Ishikawa (cell line): ENCODE data around the gene SLC26A4.

Experiments
- CEBPB ChIP-seq: IDR thresholded peaks from 2 replicates; pipeline ENCODE4 v1.6.1; 2012
- CREB1 ChIP-seq: IDR thresholded peaks from 2 replicates; pipeline ENCODE4 v1.6.1; 2012; ENCODE audit warnings: low read depth
- EGR1 ChIP-seq: IDR thresholded peaks from 2 replicates; pipeline ENCODE4 v1.6.1; 2012
- EP300 ChIP-seq: IDR thresholded peaks from 2 replicates; pipeline ENCODE4 v1.6.1; 2012; ENCODE audit warnings: borderline replicate concordance
- FOXM1 ChIP-seq: IDR thresholded peaks from 2 replicates; pipeline ENCODE4 v1.6.1; 2012; ENCODE audit warnings: low read depth, borderline replicate concordance
- MAX ChIP-seq: IDR thresholded peaks from 2 replicates; pipeline ENCODE4 v1.6.1; 2012
- NFIC ChIP-seq: IDR thresholded peaks from 2 replicates; pipeline ENCODE4 v1.6.1; 2012
- RAD21 ChIP-seq: IDR thresholded peaks from 2 replicates; pipeline ENCODE4 v1.6.1; 2012; ENCODE audit warnings: low read depth
- REST ChIP-seq: IDR thresholded peaks from 2 replicates; pipeline ENCODE4 v1.6.1; 2012; ENCODE audit warnings: low read depth, mild to moderate bottlenecking
- TAF1 ChIP-seq: IDR thresholded peaks from 2 replicates; pipeline ENCODE4 v1.6.1; 2012; ENCODE audit warnings: low read depth, mild to moderate bottlenecking
- TCF12 ChIP-seq: IDR thresholded peaks from 2 replicates; pipeline ENCODE4 v1.6.1; 2012; ENCODE audit warnings: low read depth
- TEAD4 ChIP-seq: IDR thresholded peaks from 2 replicates; pipeline ENCODE4 v1.6.1; 2012
- USF1 ChIP-seq: IDR thresholded peaks from 2 replicates; pipeline ENCODE4 v1.6.1; 2012
- YY1 ChIP-seq: IDR thresholded peaks from 2 replicates; pipeline ENCODE4 v1.6.1; 2012; ENCODE audit warnings: low read depth
- ZBTB7A ChIP-seq: IDR thresholded peaks from 2 replicates; pipeline ENCODE4 v1.6.1; 2012; ENCODE audit warnings: low read depth

Gene SLC26A4

GRCh38 chr7:107703872-107704271 is 43.2 kb downstream of the SLC26A4 start:
- TF ChIP-seq FOXM1, result no peak
- no peak for TF ChIP-seq EGR1
- no peak for TF ChIP-seq MAX
- TF ChIP-seq NFIC, result no peak
- no peak for TF ChIP-seq TAF1
- no peak for TF ChIP-seq ZBTB7A
- no peak for TF ChIP-seq CREB1
- TF ChIP-seq EP300, result no peak

- TF ChIP-seq EGR1 (no peak), FOXM1 (no peak), RAD21 (no peak), TCF12 (no peak), CREB1 (no peak), ZBTB7A (no peak), YY1 (no peak), MAX (no peak), CEBPB (no peak), EP300 (no peak), TEAD4 (no peak), REST (no peak)
Measured at GRCh38 chr7:107708956-107709355, 48.3 kb downstream of the SLC26A4 start.

- no peak for TF ChIP-seq FOXM1
- no peak for TF ChIP-seq USF1
- no peak for TF ChIP-seq CEBPB
- no peak for TF ChIP-seq YY1
- no peak for TF ChIP-seq REST
- TF ChIP-seq EP300, result no peak
- no peak for TF ChIP-seq CREB1
- TF ChIP-seq RAD21, result no peak
- no peak for TF ChIP-seq ZBTB7A
- TF ChIP-seq MAX, result no peak
- no peak for TF ChIP-seq TAF1
- no peak for TF ChIP-seq TEAD4
- no peak for TF ChIP-seq NFIC
- TF ChIP-seq TCF12, result no peak
- no peak for TF ChIP-seq EGR1
Measured at GRCh38 chr7:107711301-107711700, 50.7 kb downstream of the SLC26A4 start.

GRCh38 chr7:107712025-107712424 is 51.4 kb downstream of the SLC26A4 start:
- no peak for TF ChIP-seq TAF1
- no peak for TF ChIP-seq CEBPB
- no peak for TF ChIP-seq EGR1
- TF ChIP-seq TEAD4, result no peak
- TF ChIP-seq USF1, result no peak
- no peak for TF ChIP-seq RAD21
- no peak for TF ChIP-seq CREB1

- TF ChIP-seq TCF12 (no peak), ZBTB7A (no peak), RAD21 (no peak), EGR1 (no peak), EP300 (no peak), CEBPB (no peak), USF1 (no peak), YY1 (no peak), FOXM1 (no peak), NFIC (no peak), TAF1 (no peak)
Measured at GRCh38 chr7:107712896-107713295, 52.3 kb downstream of the SLC26A4 start.
